Adrenal gland (tissue), 5 donors: ENCODE results near the gene DAPP1.

Experiments
- POLR2A ChIP-seq, 2 donors: fragments of 450-650 bp; IDR thresholded peaks; one replicate each; pipeline ENCODE4 v1.6.1; 2017; ENCODE audit warnings: antibody characterized with exemption in 2 of 2, mild to moderate bottlenecking in 2 of 2, moderate library complexity in 1 of 2
- TF ChIP-seq, protein P1 (sequence below), 6 experiments: fragments of 450-650 bp in 4 of 6; fragments of 200-600 bp in 2 of 6; sonication (generic) in 1 of 6; IDR thresholded peaks; 1 replicate in 5 of 6; 2 replicates in 1 of 6; pipeline versions ENCODE4 v1.5.1 to v1.8.0; 2016 to 2021; ENCODE audit warnings: antibody characterized with exemption in 6 of 6, mild to moderate bottlenecking in 2 of 6, moderate library complexity in 1 of 6
- donor health status: DM: no; HTN: no; CAD: no.

DNA sequence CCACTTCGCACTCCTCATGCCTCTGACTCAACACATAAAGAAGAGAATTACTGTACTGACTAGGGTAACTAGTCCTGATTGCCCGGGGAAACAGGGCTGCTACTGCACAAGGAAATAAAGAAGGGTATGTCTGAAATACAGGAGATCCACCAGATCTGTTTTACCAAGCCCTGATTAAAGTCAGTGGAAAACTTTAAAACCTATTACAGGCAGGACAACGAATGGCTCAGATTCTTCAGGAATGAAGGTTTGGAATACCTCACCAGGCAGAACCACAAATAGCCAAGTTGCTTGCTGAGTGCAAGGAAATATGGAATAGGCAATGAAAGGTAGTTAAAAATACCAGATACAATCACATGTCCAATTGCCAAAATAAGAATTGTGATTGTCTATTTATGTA is 60.3 kb downstream of the DAPP1 start:
- TF ChIP-seq, protein P1, sequence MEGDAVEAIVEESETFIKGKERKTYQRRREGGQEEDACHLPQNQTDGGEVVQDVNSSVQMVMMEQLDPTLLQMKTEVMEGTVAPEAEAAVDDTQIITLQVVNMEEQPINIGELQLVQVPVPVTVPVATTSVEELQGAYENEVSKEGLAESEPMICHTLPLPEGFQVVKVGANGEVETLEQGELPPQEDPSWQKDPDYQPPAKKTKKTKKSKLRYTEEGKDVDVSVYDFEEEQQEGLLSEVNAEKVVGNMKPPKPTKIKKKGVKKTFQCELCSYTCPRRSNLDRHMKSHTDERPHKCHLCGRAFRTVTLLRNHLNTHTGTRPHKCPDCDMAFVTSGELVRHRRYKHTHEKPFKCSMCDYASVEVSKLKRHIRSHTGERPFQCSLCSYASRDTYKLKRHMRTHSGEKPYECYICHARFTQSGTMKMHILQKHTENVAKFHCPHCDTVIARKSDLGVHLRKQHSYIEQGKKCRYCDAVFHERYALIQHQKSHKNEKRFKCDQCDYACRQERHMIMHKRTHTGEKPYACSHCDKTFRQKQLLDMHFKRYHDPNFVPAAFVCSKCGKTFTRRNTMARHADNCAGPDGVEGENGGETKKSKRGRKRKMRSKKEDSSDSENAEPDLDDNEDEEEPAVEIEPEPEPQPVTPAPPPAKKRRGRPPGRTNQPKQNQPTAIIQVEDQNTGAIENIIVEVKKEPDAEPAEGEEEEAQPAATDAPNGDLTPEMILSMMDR (IDR thresholded peaks at IDR 0.05): no peak
- TF ChIP-seq POLR2A (IDR thresholded peaks at IDR 0.05): no peak
